Spleen (tissue), 7 donors: ENCODE results near the gene ABLIM2.

Experiments
- CTCF ChIP-seq, 11 experiments: fragments of 200-600 bp in 7 of 11; fragments of 450-650 bp in 4 of 11; sonication (generic) in 4 of 11; IDR thresholded peaks in 8 of 11; conservative IDR thresholded peaks in 3 of 11; 1 replicate in 7 of 11; 2 replicates in 4 of 11; pipeline versions ENCODE4 v1.4.0 to v1.8.0; 2016 to 2021; ENCODE audit warnings: antibody characterized with exemption in 11 of 11, inconsistent platforms in 4 of 11, mild to moderate bottlenecking in 1 of 11
- POLR2A ChIP-seq, 3 donors: fragments of 450-650 bp; IDR thresholded peaks; one replicate each; pipeline ENCODE4 v1.5.1; 2017; ENCODE audit warnings: antibody characterized with exemption in 3 of 3, mild to moderate bottlenecking in 1 of 3
- POLR2AphosphoS5 ChIP-seq, 3 donors: sonication (generic); formaldehyde crosslinking; IDR thresholded peaks; one replicate each; pipeline ENCODE4 v1.5.1; 2017; ENCODE audit warnings: antibody characterized with exemption in 3 of 3
- donor health status: DM: no; HTN: no; CAD: no; lungs with moderate emphysema.
- donor health status: DM: no; HTN: no; CAD: no.
- donor health status: DM: no; HTN: no; CAD: no.

- TF ChIP-seq CTCF (IDR thresholded peaks at IDR 0.05 in 8 of 11, conservative IDR thresholded peaks at IDR 0.05 in 3 of 11) (no peak), POLR2A (IDR thresholded peaks at IDR 0.05) (no peak), POLR2AphosphoS5 (IDR thresholded peaks at IDR 0.05) (no peak)
Observed at GRCh38 chr4:8039853-8040252, 118.8 kb downstream of the ABLIM2 start.
